HCT116 (cell line): ENCODE measurements around the gene SLC11A1.

Experiments used
- CTCF ChIP-seq, 3 experiments: fragments of 200-600 bp in 1 of 3; sonication (generic) in 1 of 3; IDR thresholded peaks in 2 of 3; conservative IDR thresholded peaks in 1 of 3; 2 replicates each; pipeline ENCODE4 v1.5.1; 2012 to 2017; ENCODE audit warnings: low read depth in 2 of 3, low read length in 2 of 3, antibody characterized with exemption in 1 of 3, borderline replicate concordance in 1 of 3, control low read depth in 1 of 3, mild to moderate bottlenecking in 1 of 3, mixed read lengths in 1 of 3, mixed run types in 1 of 3, moderate library complexity in 1 of 3; ENCODE audit not compliant: insufficient read depth in 1 of 3
- POLR2AphosphoS5 ChIP-seq: IDR thresholded peaks from 2 replicates; pipeline ENCODE4 v1.6.1; 2011; ENCODE audit warnings: mild to moderate bottlenecking, low read depth, low read length, moderate library complexity
- YY1 ChIP-seq: IDR thresholded peaks from 2 replicates; pipeline ENCODE4 v1.6.1; 2011; ENCODE audit warnings: low read length, low read depth, moderate library complexity, mild to moderate bottlenecking; ENCODE audit not compliant: insufficient replicate concordance; ENCODE audit errors: extremely low read depth

- TF ChIP-seq POLR2AphosphoS5 (no peak), YY1 (no peak), CTCF (IDR thresholded peaks at IDR 0.05 in 2 of 3, conservative IDR thresholded peaks at IDR 0.05 in 1 of 3; ENCODE audit: borderline replicate concordance in 1 of 3, insufficient read depth in 1 of 3, low read depth in 2 of 3, low read length in 2 of 3) (no peak)
Observed at GRCh38 chr2:218378053-218378452, 4.0 kb upstream of the SLC11A1 start.
